Measurements from ENCODE around the gene CLEC3A.

Gene CLEC3A

GRCh38 chr16:78001451-78002025 lies 20.8 kb upstream of the CLEC3A start:
- H3K4me3 ChIP-seq (ENCODE audit: low read depth, low read length): no peak overlapping the region

GRCh38 chr16:78002915-78003538 lies 19.3 kb upstream of the CLEC3A start:
- peak; percentile 81 for TF ChIP-seq CTCF (IDR thresholded peaks at IDR 0.05; ENCODE audit: borderline replicate concordance, insufficient read depth, low read depth, low read length)
- H3K4me3 ChIP-seq (ENCODE audit: low read depth, low read length): no peak overlapping the region

More at GRCh38 chr16:78001451-78002025, 20.8 kb upstream of the CLEC3A start:
- no peak for TF ChIP-seq CTCF (IDR thresholded peaks at IDR 0.05; ENCODE audit: borderline replicate concordance, insufficient read depth, low read depth, low read length)

GRCh38 chr16:78004517-78004916 lies 17.8 kb upstream of the CLEC3A start:
- no peak for TF ChIP-seq CTCF (IDR thresholded peaks at IDR 0.05; ENCODE audit: borderline replicate concordance, insufficient read depth, low read depth, low read length)
- no peak overlapping the region for H3K4me3 ChIP-seq (ENCODE audit: low read depth, low read length)

- peak; percentile 49 for TF ChIP-seq CTCF (IDR thresholded peaks at IDR 0.05; ENCODE audit: borderline replicate concordance, insufficient read depth, low read depth, low read length)
- no peak overlapping the region for H3K4me3 ChIP-seq (ENCODE audit: low read depth, low read length)
Observed at GRCh38 chr16:78005881-78006280, 16.5 kb upstream of the CLEC3A start.

- H3K4me3 ChIP-seq (ENCODE audit: low read depth, low read length): no peak overlapping the region
- no peak for TF ChIP-seq CTCF (IDR thresholded peaks at IDR 0.05; ENCODE audit: borderline replicate concordance, insufficient read depth, low read depth, low read length)
Observed at GRCh38 chr16:78007121-78007520, 15.2 kb upstream of the CLEC3A start.

- H3K4me3 ChIP-seq (ENCODE audit: low read depth, low read length): no peak overlapping the region
- TF ChIP-seq CTCF (IDR thresholded peaks at IDR 0.05; ENCODE audit: borderline replicate concordance, insufficient read depth, low read depth, low read length): no peak
Observed at GRCh38 chr16:78024159-78024558, 1.8 kb downstream of the CLEC3A start.

GRCh38 chr16:78025631-78026030 lies 3.3 kb downstream of the CLEC3A start:
- TF ChIP-seq CTCF (IDR thresholded peaks at IDR 0.05; ENCODE audit: borderline replicate concordance, insufficient read depth, low read depth, low read length): no peak
- H3K4me3 ChIP-seq (ENCODE audit: low read depth, low read length): no peak overlapping the region

All from GM12875 (cell line).